Fibroblast of lung (primary cell): ENCODE results near the gene CEP72. TPM values are rescaled to one million over a fixed set of nuclear protein-coding genes. Genes with fewer than 3 reads are reported as not detected.

Experiments used
- DNase-seq, 2 donors: peaks; one replicate each; pipeline versions ENCODE4 v3.0.0 to v3.0.0-alpha.2; 2010; ENCODE audit warnings: low read depth in 2 of 2
- H2AFZ ChIP-seq: 2 replicates; pipeline ENCODE4 v1.5.1; 2012; ENCODE audit warnings: low read length, control low read depth, inconsistent platforms
- H3K27ac ChIP-seq: 2 replicates; pipeline ENCODE4 v1.5.1; 2011; ENCODE audit warnings: low read length, control low read depth; ENCODE audit not compliant: insufficient read depth
- H3K27me3 ChIP-seq: 2 replicates; pipeline ENCODE4 v1.5.1; 2011; ENCODE audit warnings: mild to moderate bottlenecking, low read length; ENCODE audit not compliant: control insufficient read depth, insufficient read depth
- H3K36me3 ChIP-seq: 2 replicates; pipeline ENCODE4 v1.5.1; 2011; ENCODE audit warnings: low read length; ENCODE audit not compliant: control insufficient read depth, insufficient read depth
- H3K4me1 ChIP-seq: 2 replicates; pipeline ENCODE4 v1.5.1; 2011; ENCODE audit warnings: low read length; ENCODE audit not compliant: control insufficient read depth, insufficient read depth; ENCODE audit errors: extremely low read depth
- H3K4me2 ChIP-seq: 2 replicates; pipeline ENCODE4 v1.5.1; 2011; ENCODE audit warnings: low read length, control low read depth; ENCODE audit not compliant: insufficient read depth; ENCODE audit errors: extremely low read depth
- H3K4me3 ChIP-seq, 4 experiments: fragments of 200-600 bp in 1 of 4; sonication (generic) in 1 of 4; replicated peaks in 1 of 4; 2 replicates each; pipeline ENCODE4 v1.5.1; 2011 to 2016; ENCODE audit warnings: low read length in 4 of 4, low read depth in 3 of 4, mild to moderate bottlenecking in 3 of 4, control low read depth in 2 of 4, inconsistent platforms in 1 of 4, mixed read lengths in 1 of 4; ENCODE audit not compliant: insufficient read depth in 1 of 4; ENCODE audit errors: control extremely low read depth in 1 of 4
- H3K79me2 ChIP-seq: 2 replicates; pipeline ENCODE4 v1.5.1; 2012; ENCODE audit warnings: mild to moderate bottlenecking, low read length, inconsistent platforms; ENCODE audit not compliant: control insufficient read depth, insufficient read depth
- H3K9ac ChIP-seq: 2 replicates; pipeline ENCODE4 v1.5.1; 2011; ENCODE audit warnings: mild to moderate bottlenecking, low read length, control low read depth; ENCODE audit not compliant: insufficient read depth
- H3K9me3 ChIP-seq: 2 replicates; pipeline ENCODE4 v1.5.1; 2012; ENCODE audit warnings: low read depth, low read length; ENCODE audit not compliant: control insufficient read depth, insufficient read depth
- H4K20me1 ChIP-seq: 2 replicates; pipeline ENCODE4 v1.5.1; 2011; ENCODE audit warnings: low read length; ENCODE audit not compliant: control insufficient read depth, insufficient read depth; ENCODE audit errors: extremely low read depth
- EZH2 ChIP-seq: IDR thresholded peaks from 2 replicates; pipeline ENCODE4 v1.5.1; 2012; ENCODE audit warnings: low read length, control low read depth, mild to moderate bottlenecking; ENCODE audit errors: missing control alignments
- polyA plus RNA-seq, 2 donors: library from polyadenylated mRNA; depleted of rRNA in 1 of 2; stranded (reverse) in 1 of 2; unstranded in 1 of 2; fragments of >200 nt; gene quantifications; 2 replicates each; pipeline ENCODE4 v1.2.1, GENCODE V29; 2011 to 2012; ENCODE audit warnings: missing spikeins in 1 of 2
- total RNA-seq: library from RNA; depleted of rRNA; stranded (reverse); fragments of >200 nt; gene quantifications from 2 replicates; pipeline ENCODE4 v1.2.1, GENCODE V29; 2014
- TF ChIP-seq, protein P1 (sequence below), 2 donors: IDR thresholded peaks in 1 of 2; conservative IDR thresholded peaks in 1 of 2; 1 replicate in 1 of 2; 2 replicates in 1 of 2; pipeline ENCODE4 v1.5.1; 2011 to 2012; ENCODE audit warnings: low read length in 2 of 2, control low read depth in 1 of 2, inconsistent platforms in 1 of 2, low read depth in 1 of 2, mild to moderate bottlenecking in 1 of 2

Gene CEP72
- total and polyA plus RNA-seq, 2 donors (not counting 1 experiment from before 2014, with no cell fraction given): 0.92 to 2.5 TPM

DNA sequence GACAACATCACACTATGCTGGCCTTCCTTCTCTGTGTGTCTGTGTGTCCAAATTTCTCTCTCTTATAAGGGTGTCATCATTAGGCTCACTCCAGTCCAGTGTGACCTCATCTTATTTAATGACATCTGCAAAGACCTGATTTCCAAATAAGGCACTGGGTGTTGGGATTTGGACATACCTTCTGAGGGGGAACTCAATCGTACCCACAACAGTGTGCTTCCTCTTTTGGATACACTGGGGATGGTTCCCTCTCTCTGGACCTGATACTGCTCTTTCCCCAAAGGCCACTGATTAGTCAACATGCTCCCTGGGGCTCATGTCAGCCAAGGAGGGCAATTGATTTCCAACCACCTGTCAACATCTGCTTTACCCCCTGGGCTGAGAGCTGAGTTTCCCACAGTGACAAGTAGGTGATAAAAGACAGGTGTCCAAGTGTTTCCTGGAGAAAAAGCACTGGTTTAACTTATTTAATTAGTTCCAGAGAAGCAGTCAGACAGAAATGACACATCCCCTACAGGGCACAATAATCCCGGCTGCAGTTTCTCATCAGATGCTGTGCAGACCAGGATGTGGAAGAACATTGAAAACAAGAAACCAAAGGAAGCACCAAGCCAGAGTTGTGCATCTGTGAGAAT is 17.8 kb upstream of the CEP72 start:
- no peak for DNase-seq

DNA sequence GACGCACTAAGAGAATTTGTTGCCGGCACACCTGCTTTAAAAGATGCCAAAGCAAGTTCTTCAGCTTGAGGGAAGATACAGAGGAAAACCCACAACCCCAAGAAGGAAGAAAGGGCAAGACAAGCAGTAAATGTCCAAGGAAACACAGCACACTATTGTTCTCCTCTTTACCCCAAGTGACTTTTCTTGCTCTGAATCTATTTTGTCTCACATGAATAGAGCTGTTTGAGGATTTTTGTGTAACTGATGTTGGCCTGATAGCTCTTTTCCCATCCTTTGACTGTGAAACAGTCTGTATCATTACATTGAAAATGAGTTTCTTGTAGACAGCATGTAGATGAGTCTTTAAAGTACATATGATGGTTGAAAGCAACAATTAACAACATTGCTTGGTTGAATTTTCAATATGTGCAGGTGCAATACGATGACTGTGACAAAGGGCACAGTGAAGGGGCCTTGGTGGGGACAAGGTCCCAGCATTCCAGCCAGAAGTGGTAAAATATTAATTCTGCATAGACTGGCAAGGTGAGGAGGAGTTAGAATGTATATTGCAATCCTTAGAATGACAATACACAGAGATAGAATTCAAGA is 16.8 kb upstream of the CEP72 start:
- Histone ChIP-seq H3K27me3 (peaks cover 33% of the 10 kb centered on the region), H3K4me3 (no peak overlapping the region), H3K27ac (no peak overlapping the region), H4K20me1 (no peaks in the 10 kb centered on the region), H3K4me2 (no peak overlapping the region), H3K79me2 (no peaks in the 10 kb centered on the region), H3K36me3 (no peaks in the 10 kb centered on the region), H2AFZ (no peak overlapping the region), H3K9ac (no peak overlapping the region), H3K4me1 (no peaks in the 10 kb centered on the region), H3K9me3 (no peaks in the 10 kb centered on the region)
- TF ChIP-seq EZH2: no peak
- TF ChIP-seq, protein P1, sequence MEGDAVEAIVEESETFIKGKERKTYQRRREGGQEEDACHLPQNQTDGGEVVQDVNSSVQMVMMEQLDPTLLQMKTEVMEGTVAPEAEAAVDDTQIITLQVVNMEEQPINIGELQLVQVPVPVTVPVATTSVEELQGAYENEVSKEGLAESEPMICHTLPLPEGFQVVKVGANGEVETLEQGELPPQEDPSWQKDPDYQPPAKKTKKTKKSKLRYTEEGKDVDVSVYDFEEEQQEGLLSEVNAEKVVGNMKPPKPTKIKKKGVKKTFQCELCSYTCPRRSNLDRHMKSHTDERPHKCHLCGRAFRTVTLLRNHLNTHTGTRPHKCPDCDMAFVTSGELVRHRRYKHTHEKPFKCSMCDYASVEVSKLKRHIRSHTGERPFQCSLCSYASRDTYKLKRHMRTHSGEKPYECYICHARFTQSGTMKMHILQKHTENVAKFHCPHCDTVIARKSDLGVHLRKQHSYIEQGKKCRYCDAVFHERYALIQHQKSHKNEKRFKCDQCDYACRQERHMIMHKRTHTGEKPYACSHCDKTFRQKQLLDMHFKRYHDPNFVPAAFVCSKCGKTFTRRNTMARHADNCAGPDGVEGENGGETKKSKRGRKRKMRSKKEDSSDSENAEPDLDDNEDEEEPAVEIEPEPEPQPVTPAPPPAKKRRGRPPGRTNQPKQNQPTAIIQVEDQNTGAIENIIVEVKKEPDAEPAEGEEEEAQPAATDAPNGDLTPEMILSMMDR (conservative IDR thresholded peaks at IDR 0.05 in 1 of 2, IDR thresholded peaks at IDR 0.05 in 1 of 2; ENCODE audit: low read depth in 1 of 2, low read length in 2 of 2): no peak
- no peak for DNase-seq

More for the DNA sequence above, 17.8 kb upstream of the CEP72 start:
- H3K9ac ChIP-seq: no peak overlapping the region
- no peaks in the 10 kb centered on the region for H3K36me3 ChIP-seq
- no peaks in the 10 kb centered on the region for H3K79me2 ChIP-seq
- H2AFZ ChIP-seq: no peak overlapping the region
- peaks cover 29% of the 10 kb centered on the region for H3K27me3 ChIP-seq
- H3K27ac ChIP-seq: no peak overlapping the region
- TF ChIP-seq, protein P1 (conservative IDR thresholded peaks at IDR 0.05 in 1 of 2, IDR thresholded peaks at IDR 0.05 in 1 of 2; ENCODE audit: low read depth in 1 of 2, low read length in 2 of 2): no peak
- TF ChIP-seq EZH2: no peak
- no peaks in the 10 kb centered on the region for H3K4me1 ChIP-seq
- H3K4me3 ChIP-seq: no peak overlapping the region
- no peak overlapping the region for H3K4me2 ChIP-seq
- no peaks in the 10 kb centered on the region for H3K9me3 ChIP-seq
- no peaks in the 10 kb centered on the region for H4K20me1 ChIP-seq

DNA sequence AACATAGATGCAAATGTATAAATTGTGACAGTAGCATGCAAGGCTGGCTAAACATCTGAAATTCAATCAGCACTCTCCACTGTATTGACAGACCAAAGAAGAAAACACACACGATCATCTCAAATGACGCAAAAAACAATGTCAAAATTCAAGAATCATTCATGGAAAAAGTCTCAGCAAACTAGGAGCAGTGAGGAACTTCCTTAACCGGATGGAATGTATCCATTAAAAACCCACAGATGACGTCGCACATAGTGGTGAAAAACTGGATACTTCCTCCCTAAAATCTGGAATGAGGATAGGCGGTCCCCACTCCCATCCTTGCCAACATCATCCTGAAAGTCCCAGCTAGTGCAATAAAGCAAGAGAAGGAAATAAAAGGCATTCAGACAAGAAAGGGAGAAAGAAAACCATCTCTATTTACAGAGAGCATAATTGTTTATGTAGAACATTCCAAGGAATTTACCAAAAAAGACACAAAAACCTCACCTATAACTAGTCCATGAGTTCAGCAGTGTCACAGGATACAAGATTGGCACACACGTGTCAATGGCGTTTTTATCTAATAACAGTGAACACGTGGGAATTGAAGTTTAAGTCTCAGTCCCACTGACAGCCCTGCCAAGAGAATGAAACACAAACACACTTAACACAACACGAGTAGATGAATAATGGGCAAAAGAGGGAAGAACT is 14.1 kb upstream of the CEP72 start:
- H3K79me2 ChIP-seq: no peaks in the 10 kb centered on the region
- no peaks in the 10 kb centered on the region for H3K36me3 ChIP-seq
- no peaks in the 10 kb centered on the region for H3K9me3 ChIP-seq
- H2AFZ ChIP-seq: no peak overlapping the region
- H3K27me3 ChIP-seq: peaks cover 36% of the 10 kb centered on the region
- no peak overlapping the region for H3K9ac ChIP-seq
- H3K4me3 ChIP-seq: no peak overlapping the region
- no peak for TF ChIP-seq EZH2
- TF ChIP-seq, protein P1 (conservative IDR thresholded peaks at IDR 0.05 in 1 of 2, IDR thresholded peaks at IDR 0.05 in 1 of 2; ENCODE audit: low read depth in 1 of 2, low read length in 2 of 2): no peak
- H3K4me1 ChIP-seq: no peaks in the 10 kb centered on the region
- H4K20me1 ChIP-seq: no peaks in the 10 kb centered on the region
- DNase-seq: no peak
- no peak overlapping the region for H3K27ac ChIP-seq
- no peak overlapping the region for H3K4me2 ChIP-seq
